GM21447 (cell line): Measurements from ENCODE around the gene GMPR.

Source experiments
- ATAC-seq: cut with Tn5 transposase; IDR thresholded peaks from one replicate; pipeline ENCODE4 v1.9.1; 2021; ENCODE audit not compliant: unreplicated experiment

GMPR gene

GRCh38 chr6:16238057-16238962, at the start of gene GMPR:
Gene GMPR (plus strand): TSS chr6:16238587. CDS start chr6:16238694, 107 bp downstream.
- peak; percentile 41 for ATAC-seq

- ATAC-seq, result no peak
These were observed 48.2 kb upstream of the GMPR start for GRCh38 chr6:16190214-16190613.

GRCh38 chr6:16196260-16196983, 42.0 kb upstream of the GMPR start:
- ATAC-seq, result no peak

- ATAC-seq, result no peak
These were observed 41.3 kb upstream of the GMPR start for GRCh38 chr6:16196984-16197546.

GRCh38 chr6:16198061-16198705, 40.2 kb upstream of the GMPR start:
- no peak for ATAC-seq

- no peak for ATAC-seq
These were observed 38.6 kb upstream of the GMPR start for GRCh38 chr6:16199804-16200203.

GRCh38 chr6:16200321-16200883, 38.0 kb upstream of the GMPR start:
- no peak for ATAC-seq

GRCh38 chr6:16201706-16202105, 36.7 kb upstream of the GMPR start:
- no peak for ATAC-seq

GRCh38 chr6:16204653-16205376, 33.6 kb upstream of the GMPR start:
- ATAC-seq, result peak; percentile 6

- peak; percentile 91 for ATAC-seq
These were observed 32.8 kb upstream of the GMPR start for GRCh38 chr6:16205377-16206144.

GRCh38 chr6:16206595-16207037, 31.8 kb upstream of the GMPR start:
- no peak for ATAC-seq

GRCh38 chr6:16208989-16209388, 29.4 kb upstream of the GMPR start:
- ATAC-seq, result no peak

GRCh38 chr6:16209539-16209938, 28.8 kb upstream of the GMPR start:
- no peak for ATAC-seq

GRCh38 chr6:16212276-16212675, 26.1 kb upstream of the GMPR start:
- no peak for ATAC-seq

- no peak for ATAC-seq
These were observed 21.8 kb upstream of the GMPR start for GRCh38 chr6:16216501-16217155.

GRCh38 chr6:16217156-16217721, 21.1 kb upstream of the GMPR start:
- no peak for ATAC-seq

GRCh38 chr6:16222826-16223225, 15.6 kb upstream of the GMPR start:
- no peak for ATAC-seq

- no peak for ATAC-seq
These were observed 15.0 kb upstream of the GMPR start for GRCh38 chr6:16223362-16223761.

- ATAC-seq, result no peak
These were observed 14.0 kb upstream of the GMPR start for GRCh38 chr6:16224409-16224808.
